ENCODE data around the gene NDUFA7. TPM values are rescaled to one million over a fixed set of nuclear protein-coding genes. Genes with fewer than 3 reads are reported as not detected.

The NDUFA7 gene
- polyA plus RNA-seq, 1 of the 3 experiments (the other 2 are of a cell fraction): 111 TPM

- no peak overlapping the region for H3K9ac ChIP-seq
- WGBS (ENCODE audit: low lambda C conversion rate): 40% methylated on average over 11 of the region's 11 CpGs
- H3K79me2 ChIP-seq (ENCODE audit: insufficient read depth): no peaks in the 10 kb centered on the region
- no peak overlapping the region for H3K27ac ChIP-seq (ENCODE audit: low read depth in 2 of 2, low read length in 1 of 2)
- H3K27me3 ChIP-seq (ENCODE audit: insufficient read depth): peaks cover under 1% of the 10 kb centered on the region; the same call in 1 of the 2 replicates
- ChIA-PET POLR2A (no interaction called here), CTCF (interaction anchor here (1.4 to 6.5 kb wide), 5 partner anchors 9 to 237 kb away, joined by 4 to 61 read pairs (median 6); no protein-coding TSS in a partner anchor)
- H2AFZ ChIP-seq (ENCODE audit: low read depth): peak overlapping the region; percentile 68; the same call in 1 of the 2 replicates
- peaks cover 3% of the 10 kb centered on the region for H3F3A ChIP-seq (replicated peaks; ENCODE audit: insufficient read depth)
- no peaks in the 10 kb centered on the region for H4K20me1 ChIP-seq (ENCODE audit: insufficient read depth)
- no peaks in the 10 kb centered on the region for H3K9me2 ChIP-seq
- 0 out of 2 replicates have a peak overlapping the region, but pooled peaks have one; percentile 37 for H3K4me2 ChIP-seq
- DNase-seq: no peak
- H3K4me1 ChIP-seq (ENCODE audit: control insufficient read depth in 1 of 2, insufficient read depth in 2 of 2, low read depth in 1 of 2, low read length in 1 of 2): no peaks in the 10 kb centered on the region; a peak in 1 of 4 replicates
- TF ChIP-seq REST (IDR thresholded peaks at IDR 0.05; ENCODE audit: low read depth, low read length) (no peak), RXRA (IDR thresholded peaks at IDR 0.05; ENCODE audit: borderline replicate concordance, low read depth) (no peak)
- H3K36me3 ChIP-seq (replicated peaks in 1 of 2; ENCODE audit: control insufficient read depth in 1 of 2, insufficient read depth in 2 of 2, low read length in 1 of 2): no peaks in the 10 kb centered on the region
- no peaks in the 10 kb centered on the region for H3K9me3 ChIP-seq
- H3K4me3 ChIP-seq (ENCODE audit: low read depth in 2 of 2, low read length in 1 of 2): peak overlapping the region in 1 of 2 experiments; percentile 39; a peak in 1 of 4 replicates
These were observed 22.3 kb upstream of the NDUFA7 start for GRCh38 chr19:8343483-8343844.

GRCh38 chr19:8342684-8343482 lies 21.7 kb upstream of the NDUFA7 start, which contains the start of gene KANK3:
Gene KANK3, minus strand, starts transcription at chr19:8343262. Its CDS starts 5,434 bp downstream, at chr19:8337828.
- peaks cover 3% of the 10 kb centered on the region for H3F3A ChIP-seq (replicated peaks; ENCODE audit: insufficient read depth)
- no peak within 1 kb of the TSS for H3K9ac ChIP-seq
- no peak for TF ChIP-seq POLR2AphosphoS5 (IDR thresholded peaks at IDR 0.05; ENCODE audit: low read depth, low read length)
- TF ChIP-seq FOXM1 (IDR thresholded peaks at IDR 0.05; ENCODE audit: low read depth): no peak
- TF ChIP-seq RCOR1 (IDR thresholded peaks at IDR 0.05; ENCODE audit: low read length): no peak
- TF ChIP-seq PBX3 (IDR thresholded peaks at IDR 0.05): peak; percentile 99
- TF ChIP-seq MEF2A (IDR thresholded peaks at IDR 0.05; ENCODE audit: borderline replicate concordance, low read depth): no peak
- TF ChIP-seq TCF12 (IDR thresholded peaks at IDR 0.05): no peak
- no peak for TF ChIP-seq FOXJ3 (CRISPR knock-in tag; IDR thresholded peaks at IDR 0.05)
- no peak for TF ChIP-seq YY1 (IDR thresholded peaks at IDR 0.05; ENCODE audit: low read depth)
- no peaks in the 10 kb centered on the region; a peak in 1 of 4 replicates for H3K4me1 ChIP-seq (ENCODE audit: control insufficient read depth in 1 of 2, insufficient read depth in 2 of 2, low read depth in 1 of 2, low read length in 1 of 2)
- ChIA-PET POLR2A (no interaction called here), CTCF (interaction anchor here (1.4 to 6.5 kb wide), 4 partner anchors 9 to 238 kb away, joined by 4 to 61 read pairs (median 6); no protein-coding TSS in a partner anchor)
- no peaks in the 10 kb centered on the region for H3K9me2 ChIP-seq
- DNase-seq: peak; percentile 99
- peak within 1 kb of the TSS; percentile 59 for H3K4me2 ChIP-seq
- no peaks in the 10 kb centered on the region for H3K79me2 ChIP-seq (ENCODE audit: insufficient read depth)
- no peaks in the 10 kb centered on the region for H3K9me3 ChIP-seq
- H3K27ac ChIP-seq (ENCODE audit: low read depth in 2 of 2, low read length in 1 of 2): no peak within 1 kb of the TSS
- peaks cover 7% of the 10 kb centered on the region; the same call in 1 of the 2 replicates for H3K27me3 ChIP-seq (ENCODE audit: insufficient read depth)
- peak within 1 kb of the TSS; percentile 39 to 50; a peak in 3 of 4 replicates for H3K4me3 ChIP-seq (ENCODE audit: low read depth in 2 of 2, low read length in 1 of 2)
- peak within 1 kb of the TSS; percentile 68; the same call in 1 of the 2 replicates for H2AFZ ChIP-seq (ENCODE audit: low read depth)
- WGBS (ENCODE audit: low lambda C conversion rate): 15% methylated on average over 20 of the region's 65 CpGs
- H4K20me1 ChIP-seq (ENCODE audit: insufficient read depth): no peaks in the 10 kb centered on the region
- no peaks in the 10 kb centered on the region for H3K36me3 ChIP-seq (replicated peaks in 1 of 2; ENCODE audit: control insufficient read depth in 1 of 2, insufficient read depth in 2 of 2, low read length in 1 of 2)
